Posterior cingulate gyrus (tissue), 11 donors: ENCODE results near the gene SYNDIG1L.
"Not testable (repeated sequence)": the region's sequence is repeated elsewhere in the genome, so short reads cannot be mapped to it uniquely, and the experiment has no call there.

ENCODE experiments used
- DNase-seq, 10 donors: peaks; one replicate each; pipeline versions ENCODE4 v3.0.0 to v3.0.0-alpha.2; 2020 to 2021; ENCODE audit warnings: mixed read lengths in 3 of 10
- intact Hi-C: fragments of 100-400 bp; cut with DNase I; formaldehyde crosslinking; loops from one replicate; pipeline ENCODE4 v1.15.1; 2023

Gene SYNDIG1L

DNA sequence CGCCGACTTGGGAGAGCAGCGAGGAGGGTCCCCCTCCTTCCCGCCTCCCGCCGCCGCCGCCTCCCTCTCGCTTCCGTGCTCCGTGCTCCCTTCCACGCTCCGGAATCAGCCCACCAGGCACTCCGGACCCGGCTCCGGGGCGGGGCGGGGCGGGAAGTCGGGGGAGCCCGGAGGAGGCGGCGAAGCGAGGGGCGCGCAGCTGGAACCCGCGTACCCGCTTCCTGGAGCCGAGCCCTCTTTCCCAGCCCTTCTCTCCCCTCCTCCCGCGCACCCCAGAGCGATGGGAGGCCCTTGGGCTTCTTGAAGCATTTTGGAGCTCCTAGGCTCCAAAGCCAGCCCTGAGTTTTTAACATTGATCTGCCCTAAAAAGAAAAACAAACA lies at the start of gene SYNDIG1L:
Gene SYNDIG1L (minus strand): TSS at position 9 of the 381 bp plus-strand sequence. CDS start 16,466 bp downstream, outside the sequence.
- no peak for DNase-seq
- intact Hi-C loops, result no loop called here

DNA sequence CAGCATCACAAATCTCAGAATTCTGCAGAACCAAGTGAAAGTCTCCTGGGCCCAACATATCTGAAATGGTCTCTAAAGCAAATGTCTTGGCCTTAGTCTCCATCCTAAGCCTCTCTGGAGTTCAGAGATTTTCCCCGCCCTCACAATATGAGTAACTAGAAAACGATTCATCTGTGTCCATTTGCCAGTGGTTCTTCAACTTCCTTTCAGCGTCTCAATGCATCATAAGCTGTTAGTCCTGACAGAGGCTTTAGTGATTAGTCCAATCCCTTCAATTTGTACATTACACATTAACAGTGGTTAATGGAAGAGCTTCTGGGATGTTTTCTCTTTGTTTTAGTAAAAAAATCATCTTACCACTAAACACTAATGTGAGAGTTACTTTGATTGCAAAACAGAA lies 49.7 kb upstream of the SYNDIG1L start:
- intact Hi-C loops, result no loop called here
- no peak for DNase-seq

DNA sequence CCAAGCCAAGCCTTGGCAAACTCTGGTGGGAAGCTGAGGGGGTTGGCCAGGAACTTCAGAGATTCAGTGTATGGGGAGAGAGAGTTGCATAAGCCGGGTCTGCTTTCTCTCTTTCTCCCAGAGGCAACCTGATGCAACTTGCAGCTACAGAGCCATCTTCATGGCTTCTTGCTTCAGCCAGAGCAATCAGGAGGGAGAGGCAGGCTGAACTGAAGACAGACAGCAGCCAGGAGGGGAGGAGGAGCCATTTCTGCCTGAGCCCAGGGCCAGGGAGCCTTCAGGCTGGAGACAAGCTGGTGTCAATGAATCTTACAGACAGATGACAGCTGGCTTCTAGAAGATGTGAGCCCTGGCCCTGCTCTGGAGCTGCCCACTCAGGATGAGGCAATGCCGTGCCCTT lies 48.4 kb upstream of the SYNDIG1L start:
- DNase-seq, result no peak
- intact Hi-C loops, result no loop called here

DNA sequence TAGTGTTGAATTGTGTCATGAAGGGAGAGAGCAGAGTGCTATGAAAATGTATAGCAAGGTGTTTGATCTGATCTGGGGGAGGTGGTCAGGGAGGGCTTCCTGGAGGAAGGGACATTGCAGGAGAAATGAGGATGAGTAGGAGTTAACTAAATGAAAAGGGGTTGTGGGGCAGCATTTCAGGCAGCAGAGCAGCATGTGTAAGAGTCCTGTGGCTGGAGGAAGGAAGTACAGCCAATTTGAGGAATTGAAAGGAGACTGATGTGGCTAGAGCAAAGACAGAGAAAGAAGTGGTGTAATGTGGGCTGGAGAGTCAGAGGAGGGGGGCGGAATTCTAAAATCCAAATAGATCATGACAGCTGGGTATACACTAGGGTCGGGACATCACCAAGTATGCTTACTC lies 46.6 kb upstream of the SYNDIG1L start:
- intact Hi-C loops, result no loop called here
- no peak for DNase-seq

DNA sequence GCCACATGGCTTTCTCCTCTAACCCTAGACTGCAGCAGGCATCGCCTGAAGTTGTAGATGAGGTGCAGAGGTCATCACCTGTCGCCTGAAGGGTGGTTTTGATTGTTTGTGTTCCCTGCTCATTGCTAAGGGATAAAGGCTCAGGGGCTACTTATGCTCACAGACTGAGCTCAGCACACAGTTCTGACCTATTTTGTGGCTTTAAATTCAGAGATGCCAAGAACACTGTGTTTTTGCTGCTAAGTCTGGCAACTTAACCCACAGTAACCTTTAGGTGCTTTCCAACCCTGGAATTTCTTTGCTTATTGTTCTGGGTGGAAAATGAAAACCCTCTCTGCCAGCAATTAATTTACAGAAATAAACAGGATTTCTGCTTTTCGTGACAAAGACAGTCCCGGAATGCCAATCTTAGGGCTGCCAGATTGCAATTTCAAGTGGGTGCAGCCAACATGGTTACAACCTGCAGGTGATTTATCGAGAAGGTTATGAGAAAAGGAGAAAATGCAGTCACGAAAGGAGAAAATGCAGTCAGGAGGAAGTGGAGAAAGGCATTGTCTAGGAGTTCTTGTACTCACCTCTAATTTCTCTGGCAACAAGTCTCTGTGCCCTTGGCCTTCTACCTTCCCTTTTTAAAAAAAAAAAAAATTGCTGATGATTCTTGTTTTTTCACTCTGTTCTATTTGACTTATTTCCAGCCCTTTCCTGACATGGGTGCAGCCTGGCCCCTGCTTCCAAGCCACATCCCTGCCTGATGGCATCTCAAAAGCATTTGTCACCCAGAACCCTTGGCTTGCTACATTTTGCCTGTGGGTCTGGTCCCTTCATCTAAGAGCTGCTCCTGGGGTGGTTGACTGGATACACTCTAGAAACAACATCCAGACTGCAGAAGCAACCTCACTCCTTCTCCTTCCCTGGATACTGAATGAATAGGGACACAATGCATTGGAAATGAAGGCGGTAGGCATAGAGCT lies 43.8 kb upstream of the SYNDIG1L start:
- no peak for DNase-seq
- intact Hi-C loops, result no loop called here

DNA sequence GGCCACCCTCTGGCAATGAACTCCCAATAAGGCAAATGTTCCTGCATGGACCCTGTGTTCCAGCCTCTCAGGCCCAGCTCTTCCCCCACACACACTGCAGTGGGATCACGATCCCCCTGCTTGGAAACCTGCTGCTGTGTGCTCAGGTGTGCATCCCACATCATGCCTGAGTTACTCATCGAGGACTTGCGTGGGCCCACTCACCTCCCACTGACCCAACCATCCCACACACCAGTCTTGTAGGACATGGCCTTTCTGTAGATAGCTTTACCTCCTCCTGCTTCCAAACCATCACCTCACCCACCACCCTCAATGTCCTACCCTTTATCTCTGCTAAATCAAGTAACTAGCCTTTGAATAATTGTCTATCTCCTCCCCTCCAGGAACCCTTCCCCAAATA lies 42.5 kb upstream of the SYNDIG1L start:
- no peak for DNase-seq
- intact Hi-C loops, result no loop called here

DNA sequence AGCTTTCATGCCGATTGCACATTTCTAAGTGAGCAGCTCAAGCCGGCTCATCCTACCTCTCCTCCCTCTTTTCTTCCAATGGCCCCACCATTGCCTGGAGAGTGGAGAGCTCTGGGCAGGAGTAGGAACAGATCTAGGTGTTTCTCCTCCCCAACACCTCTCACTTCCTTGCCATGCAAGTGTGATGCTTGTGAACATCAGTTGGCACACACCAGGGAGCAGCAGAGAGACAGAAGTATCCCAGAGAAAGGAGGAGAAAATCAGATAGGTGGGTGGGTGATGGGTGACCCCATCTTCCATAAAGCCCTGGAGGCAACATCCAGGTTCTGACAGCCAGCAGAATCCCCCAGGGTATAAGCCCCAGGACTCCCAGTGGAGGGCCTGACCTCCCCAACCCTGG lies 39.3 kb upstream of the SYNDIG1L start:
- intact Hi-C loops, result no loop called here
- DNase-seq, result no peak

DNA sequence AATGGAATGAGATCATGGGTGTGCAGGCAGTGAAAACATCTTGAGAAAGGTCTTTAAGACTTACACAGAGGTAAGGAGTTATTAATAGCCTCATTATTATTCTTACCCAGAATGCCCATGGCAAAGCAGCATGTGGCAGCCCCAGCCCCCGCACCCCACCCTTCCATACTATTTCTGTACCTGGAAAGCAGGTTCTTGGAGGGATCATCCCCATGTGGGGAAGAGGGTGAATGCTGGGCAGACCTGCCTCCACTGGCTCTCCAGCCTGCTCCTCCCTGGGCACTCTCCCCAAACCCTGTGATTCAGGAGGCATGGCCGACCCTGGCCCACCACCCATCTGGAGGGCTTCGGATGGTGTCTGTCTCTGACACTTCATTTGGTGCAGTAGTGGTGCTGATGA lies 38.8 kb upstream of the SYNDIG1L start:
- DNase-seq, result no peak
- intact Hi-C loops, result no loop called here

DNA sequence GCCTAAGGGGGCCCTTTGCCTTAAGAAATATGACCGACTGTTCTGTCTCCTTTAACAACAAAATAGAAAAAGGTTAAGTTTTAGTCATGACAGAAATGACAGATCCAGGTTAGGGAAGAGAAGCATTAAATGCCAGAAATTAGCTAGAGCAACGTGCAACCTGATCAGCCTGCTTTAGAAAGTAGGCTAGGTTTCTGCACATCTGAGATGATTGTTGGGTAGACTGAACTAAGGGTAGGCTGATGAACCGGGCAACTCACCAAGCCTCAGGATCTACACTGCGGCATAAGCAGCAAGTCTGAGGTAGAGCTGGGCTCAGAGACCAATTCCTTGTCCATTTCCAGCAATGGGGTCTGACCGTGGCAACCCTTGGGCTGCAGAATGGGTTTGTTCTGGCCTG lies 37.7 kb upstream of the SYNDIG1L start:
- DNase-seq, result no peak

DNA sequence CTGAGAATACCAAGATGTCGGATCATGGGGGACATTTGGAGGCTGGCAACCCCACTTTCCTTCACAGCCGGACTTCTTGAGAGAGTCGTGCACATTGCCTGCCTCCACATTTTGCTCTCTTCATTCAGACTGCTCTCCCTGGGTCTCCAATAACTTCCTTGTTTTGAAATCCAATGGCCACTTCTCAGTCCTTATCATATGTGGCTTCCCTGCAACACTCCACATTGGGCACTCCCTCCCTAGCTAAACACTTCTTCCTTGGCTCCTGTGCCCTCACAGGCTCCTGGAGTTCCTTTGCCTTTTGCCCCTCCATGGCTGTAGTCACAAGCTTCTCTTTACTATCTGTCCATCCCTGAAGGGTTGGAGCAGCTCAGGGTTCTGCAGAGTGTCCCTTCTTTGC lies 37.0 kb upstream of the SYNDIG1L start:
- no peak for DNase-seq
- intact Hi-C loops, result no loop called here

More for the DNA sequence above, 37.7 kb upstream of the SYNDIG1L start:
- intact Hi-C loops, result no loop called here

DNA sequence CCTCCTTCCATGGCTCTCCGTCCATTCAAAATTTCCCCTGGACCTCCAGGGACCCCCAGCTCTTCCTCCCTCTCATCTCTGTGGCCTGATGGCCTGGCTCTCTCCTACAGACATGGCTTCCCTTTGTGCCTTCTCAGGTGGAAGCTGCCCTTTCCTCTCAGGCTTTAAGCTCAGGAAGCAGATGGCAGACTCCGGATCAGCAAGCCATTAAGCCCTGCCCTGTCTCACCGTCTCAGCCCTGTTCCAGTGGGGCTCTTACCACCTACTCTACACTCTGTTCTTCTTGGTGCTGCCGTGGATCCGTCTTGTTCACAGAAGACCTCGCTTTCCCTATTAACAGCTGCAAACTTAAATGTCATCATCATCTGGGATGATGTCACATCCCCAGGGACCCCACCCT lies 34.0 kb upstream of the SYNDIG1L start:
- intact Hi-C loops, result no loop called here
- no peak for DNase-seq

DNA sequence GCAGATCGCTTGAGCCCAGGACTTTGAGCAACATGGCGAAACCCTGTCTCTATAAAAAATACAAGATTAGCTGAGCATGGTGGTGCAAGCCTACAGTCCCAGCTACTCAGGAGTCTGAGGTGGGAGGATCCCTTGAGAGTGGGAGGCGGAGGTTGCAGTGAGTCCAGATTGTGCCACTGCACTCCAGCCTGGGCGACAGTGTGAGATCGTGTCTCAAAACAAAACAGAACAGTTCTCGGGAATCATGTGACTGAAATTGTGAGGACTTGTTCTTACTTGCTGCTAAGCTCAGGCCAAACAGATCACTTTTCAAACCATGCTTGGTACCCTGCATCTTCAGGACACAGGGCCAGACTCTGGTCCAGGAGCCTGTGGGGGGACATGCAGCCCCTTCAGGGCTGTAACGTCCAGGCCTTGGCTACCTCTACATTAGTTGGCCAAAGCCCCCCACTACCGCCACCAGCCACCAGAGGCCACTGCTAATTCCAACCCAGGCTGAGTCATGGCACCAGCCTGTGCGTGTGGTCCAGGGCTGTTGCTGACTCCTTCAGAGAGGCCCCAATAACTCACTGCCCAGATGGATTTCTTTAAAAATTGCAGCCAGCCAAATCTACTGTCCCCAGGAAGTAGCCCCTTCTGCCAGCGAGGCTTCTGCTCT lies 33.4 kb upstream of the SYNDIG1L start:
- DNase-seq, result no peak
- intact Hi-C loops, result no loop called here

DNA sequence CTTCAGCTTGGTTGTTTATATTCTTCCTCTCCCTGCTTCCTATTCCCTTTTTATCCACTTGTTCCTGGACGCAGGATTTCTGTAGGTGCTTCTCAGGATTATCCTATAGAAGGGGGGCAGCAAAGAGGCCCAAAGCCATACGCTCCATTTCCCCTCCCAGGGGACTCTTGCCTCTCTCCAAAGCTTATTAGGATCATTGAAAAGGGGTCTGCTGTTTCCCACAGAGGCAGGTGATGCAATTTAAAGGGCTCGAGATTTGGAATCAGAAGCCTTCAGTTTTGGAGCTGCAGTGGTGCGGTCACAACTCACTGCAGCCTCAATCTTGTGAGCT lies 31.5 kb upstream of the SYNDIG1L start:
- intact Hi-C loops, result no loop called here
- no peak for DNase-seq

DNA sequence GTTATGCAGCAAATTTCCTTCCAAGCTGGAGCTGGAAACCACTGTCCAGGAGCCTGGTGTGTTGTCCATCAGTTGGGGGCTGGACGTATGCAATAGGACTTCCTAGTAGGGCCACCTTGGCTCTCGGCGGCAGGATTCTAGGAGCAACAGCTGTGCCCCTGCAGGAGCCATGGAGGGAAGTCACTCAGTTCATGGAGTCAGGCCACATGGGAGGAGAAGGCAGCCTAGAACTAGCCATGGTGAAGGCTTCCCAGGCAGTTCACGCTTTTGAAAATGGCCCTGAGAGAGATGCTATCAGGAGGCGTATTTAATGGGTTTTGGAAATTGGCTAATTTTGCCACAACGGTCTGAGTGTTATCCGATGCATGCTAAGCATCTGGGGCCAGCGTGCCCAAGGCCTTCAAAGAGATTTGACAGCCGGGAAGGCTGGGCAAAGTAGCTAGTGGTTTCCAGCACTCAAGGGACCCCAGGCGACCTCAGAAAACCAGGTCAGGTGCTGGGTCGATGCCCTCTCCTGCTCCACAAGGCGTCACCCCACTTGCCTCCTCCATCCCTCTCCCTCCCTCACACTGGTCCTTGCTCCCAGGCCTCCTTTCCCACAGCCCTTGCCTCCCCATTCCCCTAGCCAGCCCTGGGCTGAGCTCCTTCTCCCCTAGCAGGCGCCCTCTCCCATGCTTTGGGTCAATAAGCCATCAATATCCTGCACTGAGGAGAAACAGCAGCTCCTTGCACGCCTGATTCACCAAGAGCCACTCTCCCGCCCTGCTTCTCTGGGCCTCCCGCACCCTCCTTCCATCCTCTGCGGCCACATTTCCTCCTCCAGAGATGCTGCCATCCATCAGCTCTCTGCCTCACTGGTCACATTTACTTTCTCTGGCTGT lies 30.9 kb upstream of the SYNDIG1L start:
- intact Hi-C loops, result no loop called here
- no peak for DNase-seq

DNA sequence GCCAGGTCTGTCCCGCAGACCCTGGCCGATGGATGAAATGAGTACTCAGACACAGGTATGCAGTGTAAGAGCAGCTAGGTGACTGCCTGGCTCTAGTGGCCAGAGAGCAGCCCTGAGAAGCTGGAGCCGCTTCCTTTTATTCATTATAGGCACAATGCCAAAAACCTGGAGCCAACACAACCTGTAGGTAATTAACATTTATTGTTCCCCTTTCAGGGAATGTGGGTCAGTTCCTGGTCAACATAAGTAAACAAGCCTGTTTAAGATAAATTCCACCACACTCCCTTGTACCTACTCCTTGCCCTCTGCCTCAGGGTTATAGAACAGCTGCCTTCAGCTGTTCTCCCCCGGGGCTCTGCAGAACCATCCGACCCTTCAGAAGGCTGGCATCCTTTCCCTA lies 28.4 kb upstream of the SYNDIG1L start:
- intact Hi-C loops, DNase-seq: not testable (repeated sequence)

DNA sequence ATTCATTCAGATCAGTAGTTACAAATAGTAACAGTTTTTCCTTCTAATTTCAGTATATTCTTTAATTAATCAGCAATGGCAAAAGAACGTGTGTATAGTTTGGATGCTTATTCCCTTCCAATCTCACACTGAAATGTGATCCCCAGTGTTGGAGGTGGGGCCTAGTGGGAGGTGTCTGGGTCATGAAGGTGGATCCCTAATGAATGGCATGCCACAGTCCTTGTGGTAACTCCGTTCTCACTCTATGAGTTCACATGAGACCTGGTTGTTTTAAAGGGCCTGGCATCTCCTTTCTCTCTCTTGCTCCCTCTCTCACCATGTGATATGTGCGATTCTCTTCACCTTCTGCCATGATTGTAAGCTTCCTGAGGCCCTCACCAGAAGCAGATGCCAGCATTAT lies 18.9 kb upstream of the SYNDIG1L start:
- intact Hi-C loops, result no loop called here
- no peak for DNase-seq

DNA sequence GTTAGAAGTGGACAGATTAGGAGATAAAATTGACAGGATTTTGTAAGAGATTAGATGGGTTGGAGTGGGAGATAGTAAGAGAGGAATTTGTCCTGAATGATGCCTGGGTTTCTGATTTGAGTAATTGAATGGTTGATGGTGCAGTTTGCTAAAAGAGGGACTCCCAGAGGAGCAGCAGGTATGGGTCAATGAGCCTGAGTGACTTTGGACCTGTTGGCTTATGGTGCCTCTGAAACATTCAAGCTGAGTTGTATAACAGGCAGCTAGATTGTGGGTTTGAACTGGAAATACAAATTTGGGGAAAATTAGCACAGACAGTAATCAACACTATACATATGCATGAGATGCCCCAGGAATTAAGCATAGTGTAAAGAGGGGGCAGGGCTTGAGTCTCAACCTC lies 16.7 kb upstream of the SYNDIG1L start:
- DNase-seq, result no peak
- intact Hi-C loops, result no loop called here

DNA sequence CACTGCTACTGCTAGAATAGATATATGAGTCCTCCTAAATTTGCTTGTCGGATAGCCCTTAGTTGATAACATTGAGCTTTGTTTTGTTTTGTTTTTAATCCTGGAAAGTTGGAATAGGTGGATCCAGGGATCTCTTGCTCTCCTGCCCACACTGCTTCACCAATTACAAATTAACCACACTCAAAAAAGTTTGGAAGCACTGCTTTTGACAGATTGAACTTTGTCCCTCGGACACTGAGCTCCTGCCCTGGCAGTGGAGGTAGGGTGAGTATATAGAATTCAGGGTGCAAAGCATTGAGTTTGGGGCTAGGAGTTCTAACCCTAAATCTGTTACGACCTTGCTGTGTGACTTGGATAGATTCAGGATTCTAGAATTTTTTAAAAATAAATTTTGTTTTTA lies 15.1 kb upstream of the SYNDIG1L start:
- DNase-seq, result no peak

DNA sequence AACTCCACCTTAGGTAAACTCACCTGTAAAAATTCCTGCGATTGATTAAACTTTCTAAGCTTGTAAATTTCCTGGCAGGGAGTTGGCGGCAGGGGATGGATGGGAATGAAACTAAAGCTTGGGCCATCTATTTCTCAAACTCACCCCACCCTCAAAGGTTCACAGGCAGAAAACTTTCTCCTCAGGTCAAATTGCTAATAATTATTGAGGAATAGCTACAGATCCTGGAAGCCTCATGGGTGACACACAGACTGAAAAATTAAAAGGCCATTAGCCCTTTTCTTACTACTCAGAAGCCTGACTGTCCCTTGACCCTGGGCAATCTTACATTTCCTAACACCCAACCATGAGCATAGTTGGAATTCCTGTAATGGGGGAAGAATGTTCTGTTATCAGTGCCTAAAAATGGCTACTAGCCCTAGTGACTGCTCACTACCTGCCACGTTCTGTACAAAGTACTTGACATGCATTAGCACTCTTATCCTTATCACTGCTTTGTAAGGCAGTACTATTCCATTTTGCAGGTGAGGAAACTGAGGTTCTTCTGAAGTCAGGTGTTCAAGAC lies 12.4 kb upstream of the SYNDIG1L start:
- no peak for DNase-seq
- intact Hi-C loops, result no loop called here

More for the DNA sequence above, 15.1 kb upstream of the SYNDIG1L start:
- intact Hi-C loops, result no loop called here

DNA sequence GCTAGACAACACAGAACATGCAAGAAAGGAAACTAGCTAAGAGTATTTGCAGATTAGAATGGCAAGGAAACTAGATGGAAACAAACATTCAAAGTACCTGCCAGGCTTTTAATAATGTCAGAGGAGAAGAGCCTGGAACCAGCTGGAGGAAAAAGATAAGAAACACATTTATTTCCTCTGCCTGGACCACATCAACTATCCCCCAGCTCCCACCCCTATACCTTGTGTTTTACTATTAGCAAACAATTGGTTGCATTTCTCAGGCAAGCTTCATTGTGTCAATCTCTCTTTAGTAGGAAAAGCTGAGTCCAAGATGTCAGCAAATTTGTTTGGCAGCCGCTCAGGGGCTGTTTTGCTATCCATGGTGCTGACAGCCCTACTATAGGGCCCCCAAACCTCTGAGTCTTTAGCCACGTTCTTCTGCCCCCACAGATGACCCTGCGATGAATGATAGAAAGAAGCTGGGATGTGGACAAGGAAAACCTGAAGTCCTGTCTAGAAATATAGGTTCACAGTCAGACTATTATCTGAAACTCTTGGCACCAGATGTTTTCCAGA lies 11.6 kb upstream of the SYNDIG1L start:
- intact Hi-C loops, result no loop called here
- DNase-seq, result no peak
